Measurements from ENCODE around the gene ARRB1. TPM values are rescaled to one million over a fixed set of nuclear protein-coding genes. Genes with fewer than 3 reads are reported as not detected.
A peak's percentile ranks its signal among the peaks of the same experiment; 100 is the strongest.

The ARRB1 gene
- polyA plus RNA-seq, 1 experiment = 15.7 TPM

GRCh38 chr11:75387736-75388294 is 36.4 kb upstream of the ARRB1 start:
- CTCF ChIA-PET = interaction anchor here (0.6 to 14.3 kb wide), 30 partner anchors 10 to 190 kb away, joined by 3 to 389 read pairs (median 4); partner anchors contain the start of genes GDPD5 and RPS3
- peaks cover 8% of the 10 kb centered on the region for H3K27me3 ChIP-seq (ENCODE audit: control insufficient read depth, insufficient read depth, low read length)
- H3K36me3 ChIP-seq (ENCODE audit: control insufficient read depth, insufficient read depth, low read length) = no peaks in the 10 kb centered on the region
- POLR2A ChIA-PET = interaction anchor here (0.5 kb wide), 1 partner anchor 16 kb away, joined by 5 read pairs; no protein-coding TSS in a partner anchor
- no peak for TF ChIP-seq CTCF (IDR thresholded peaks at IDR 0.05; ENCODE audit: insufficient read depth, low read depth, low read length)
- no peak overlapping the region for H3K4me3 ChIP-seq (ENCODE audit: low read depth, low read length)
- DNase-seq (ENCODE audit: low read depth) = no peak

GRCh38 chr11:75386942-75387630 is 35.6 kb upstream of the ARRB1 start:
- Histone ChIP-seq H3K4me3 (ENCODE audit: low read depth, low read length) (no peak overlapping the region), H3K27me3 (ENCODE audit: control insufficient read depth, insufficient read depth, low read length) (peaks cover 8% of the 10 kb centered on the region), H3K36me3 (ENCODE audit: control insufficient read depth, insufficient read depth, low read length) (no peaks in the 10 kb centered on the region)
- ChIA-PET CTCF (interaction anchor here (0.7 to 14.3 kb wide), 14 partner anchors 21 to 178 kb away, joined by 3 to 389 read pairs (median 6); no protein-coding TSS in a partner anchor), POLR2A (interaction anchor here (0.5 kb wide), 1 partner anchor 15 kb away, joined by 5 read pairs; no protein-coding TSS in a partner anchor)
- no peak for TF ChIP-seq CTCF (IDR thresholded peaks at IDR 0.05; ENCODE audit: insufficient read depth, low read depth, low read length)
- no peak for DNase-seq (ENCODE audit: low read depth)

GRCh38 chr11:75384438-75385080 is 33.1 kb upstream of the ARRB1 start:
- Histone ChIP-seq H3K27me3 (ENCODE audit: control insufficient read depth, insufficient read depth, low read length) (peaks cover 3% of the 10 kb centered on the region; the same call in 1 of the 2 replicates), H3K36me3 (ENCODE audit: control insufficient read depth, insufficient read depth, low read length) (no peaks in the 10 kb centered on the region), H3K4me3 (ENCODE audit: low read depth, low read length) (no peak overlapping the region)
- peak; percentile 99 for TF ChIP-seq CTCF (IDR thresholded peaks at IDR 0.05; ENCODE audit: insufficient read depth, low read depth, low read length)
- DNase-seq (ENCODE audit: low read depth) = no peak
- CTCF ChIA-PET = interaction anchor here (0.6 to 14.3 kb wide), 17 partner anchors 10 to 947 kb away, joined by 3 to 389 read pairs (median 6); partner anchors contain the start of gene ARRB1
- POLR2A ChIA-PET = no interaction called here

- H3K27me3 ChIP-seq (ENCODE audit: control insufficient read depth, insufficient read depth, low read length) = no peaks in the 10 kb centered on the region
- ChIA-PET POLR2A (no interaction called here), CTCF (interaction anchor here (1.2 to 14.3 kb wide), 5 partner anchors 10 to 103 kb away, joined by 3 to 389 read pairs (median 54); no protein-coding TSS in a partner anchor)
- DNase-seq (ENCODE audit: low read depth) = no peak
- H3K4me3 ChIP-seq (ENCODE audit: low read depth, low read length) = no peak overlapping the region
- H3K36me3 ChIP-seq (ENCODE audit: control insufficient read depth, insufficient read depth, low read length) = no peaks in the 10 kb centered on the region
- no peak for TF ChIP-seq CTCF (IDR thresholded peaks at IDR 0.05; ENCODE audit: insufficient read depth, low read depth, low read length)
These were observed 31.8 kb upstream of the ARRB1 start for GRCh38 chr11:75383246-75383645.

Measured in BJ (cell line).